ENCODE measurements around the gene DOHH.
"Not testable (repeated sequence)": the region's sequence is repeated elsewhere in the genome, so short reads cannot be mapped to it uniquely, and the experiment has no call there.

Gene DOHH

GRCh38 chr19:3456925-3457527, 43.4 kb downstream of the DOHH start:
- DNase-seq, result no peak

DNA sequence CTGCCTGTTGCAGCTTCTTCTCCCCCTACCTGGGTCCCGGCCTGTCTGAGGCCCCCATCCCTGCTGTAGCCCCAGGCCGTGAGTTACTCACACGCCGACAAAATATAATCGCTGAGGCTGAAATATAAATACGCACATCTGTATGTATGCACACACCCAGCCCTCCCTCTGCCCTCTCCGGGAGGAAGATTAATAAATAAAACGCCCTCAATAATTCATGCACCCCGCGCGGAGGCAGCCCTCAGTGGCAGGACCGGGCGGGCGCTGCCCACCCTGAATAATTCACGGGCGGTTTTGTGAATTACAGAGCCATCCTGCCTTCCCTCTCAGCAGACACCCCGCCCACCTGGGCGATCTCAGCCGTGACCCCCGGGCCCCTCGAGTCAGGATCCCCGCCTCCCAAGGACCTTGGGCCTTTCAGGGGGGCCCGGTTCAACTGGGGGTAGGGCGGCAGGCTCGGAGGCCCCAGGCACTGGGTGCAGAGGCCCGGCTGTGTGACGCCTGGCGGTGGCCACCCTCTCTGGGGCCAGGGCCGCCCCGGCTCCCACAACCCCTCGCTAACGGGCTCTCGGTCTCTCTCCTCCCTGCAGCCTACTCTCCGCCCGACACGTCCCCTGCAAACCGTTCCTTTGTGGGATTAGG, 44.4 kb downstream of the DOHH start:
- no peak for DNase-seq

- DNase-seq, result no peak
These were observed 45.0 kb downstream of the DOHH start for GRCh38 chr19:3455393-3455955.

DNA sequence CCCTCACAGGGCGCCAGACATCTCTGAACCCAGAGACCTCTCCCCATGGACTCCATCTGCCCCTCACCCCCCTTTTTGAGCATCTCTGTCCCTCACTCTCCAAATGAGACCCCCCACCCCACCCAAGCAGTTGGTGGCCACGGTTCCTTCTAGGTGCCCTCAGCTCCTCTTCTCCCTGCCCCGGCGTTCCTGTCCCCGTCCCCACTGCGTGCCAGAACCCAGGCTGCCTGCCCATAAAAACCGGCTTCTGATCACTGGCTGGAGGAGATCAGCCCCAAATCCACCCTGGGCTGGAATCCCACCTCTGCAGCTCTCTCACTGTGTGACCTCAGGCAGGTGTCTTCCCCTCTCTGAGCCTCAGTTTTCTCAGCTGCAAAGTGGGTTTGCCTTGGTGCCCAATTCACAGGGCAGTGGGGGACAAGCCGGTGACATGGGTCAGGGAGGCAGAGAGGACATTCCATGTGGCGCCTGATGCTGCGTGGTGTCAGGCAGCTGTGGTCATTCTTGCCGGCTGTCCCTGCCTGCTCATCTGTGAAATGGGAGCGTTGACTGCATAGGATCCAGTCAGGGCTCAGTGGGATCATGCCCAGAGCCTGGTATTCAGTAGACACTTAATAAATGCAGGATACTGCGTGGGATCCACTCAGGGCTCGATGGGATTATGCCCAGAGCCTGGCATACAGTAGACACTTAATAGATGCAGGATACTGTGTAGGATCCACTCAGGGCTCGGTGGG, 45.6 kb downstream of the DOHH start:
- no peak for DNase-seq

DNA sequence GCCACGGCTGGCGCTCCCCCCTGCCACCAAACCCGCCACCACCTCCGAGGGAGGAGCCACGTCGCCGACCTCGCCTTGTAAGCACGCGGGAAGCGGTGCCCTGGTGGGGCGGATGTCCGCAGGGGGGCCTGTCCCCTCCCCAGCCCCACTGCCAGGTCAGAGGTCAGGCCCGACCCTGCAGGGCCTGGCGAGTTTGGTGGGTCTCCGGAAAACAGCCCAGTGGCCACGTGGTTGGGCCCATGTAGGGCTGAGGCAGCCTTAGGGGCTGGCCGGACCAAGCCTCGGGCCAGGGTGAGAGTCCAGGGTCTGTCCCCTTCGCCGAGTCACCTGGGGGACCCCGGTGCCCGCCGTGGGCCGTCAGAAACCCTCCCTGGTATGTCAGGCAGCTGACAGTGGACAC, 46.6 kb downstream of the DOHH start:
- DNase-seq, result no peak

GRCh38 chr19:3452942-3453214, 47.6 kb downstream of the DOHH start:
- DNase-seq, result not testable (repeated sequence)

DNA sequence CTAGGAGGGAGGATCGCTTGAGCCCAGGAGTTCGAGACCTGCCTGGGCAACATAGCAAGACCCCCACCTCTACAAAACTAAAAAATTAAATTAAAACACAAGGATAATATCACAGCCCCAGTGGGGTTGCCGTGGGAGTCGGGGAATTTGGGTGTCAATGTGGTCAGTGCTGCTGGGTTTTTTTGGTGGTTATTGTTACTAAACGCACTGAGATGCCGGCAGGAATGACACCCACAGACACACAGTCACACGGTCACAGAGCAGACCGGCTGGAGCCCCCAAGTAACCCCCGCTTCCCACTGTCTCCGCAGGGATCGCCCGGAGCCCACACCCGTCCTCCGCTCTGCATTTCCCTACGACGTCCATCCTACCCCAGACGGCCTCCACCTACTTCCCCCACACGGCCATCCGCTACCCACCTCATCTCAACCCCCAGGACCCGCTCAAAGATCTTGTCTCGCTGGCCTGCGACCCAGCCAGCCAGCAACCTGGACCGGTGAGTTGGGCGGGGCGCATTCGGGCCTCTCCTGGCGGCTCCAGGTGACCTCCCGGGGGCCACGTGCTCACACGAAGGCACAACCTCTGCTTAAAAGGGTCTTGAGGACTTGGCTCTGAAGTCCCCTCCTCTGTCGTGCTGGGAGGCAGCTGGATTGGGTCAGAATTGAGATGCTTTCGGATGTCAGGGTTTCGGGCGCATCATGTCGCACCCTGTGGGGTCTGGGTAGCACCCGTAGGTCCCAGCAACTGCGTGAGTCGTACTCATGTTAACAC, 48.1 kb downstream of the DOHH start:
- no peak for DNase-seq

- DNase-seq, result no peak
These were observed 49.0 kb downstream of the DOHH start for GRCh38 chr19:3451451-3451866.

GRCh38 chr19:3450796-3451411, 49.6 kb downstream of the DOHH start:
- DNase-seq, result peak; percentile 100

DNA sequence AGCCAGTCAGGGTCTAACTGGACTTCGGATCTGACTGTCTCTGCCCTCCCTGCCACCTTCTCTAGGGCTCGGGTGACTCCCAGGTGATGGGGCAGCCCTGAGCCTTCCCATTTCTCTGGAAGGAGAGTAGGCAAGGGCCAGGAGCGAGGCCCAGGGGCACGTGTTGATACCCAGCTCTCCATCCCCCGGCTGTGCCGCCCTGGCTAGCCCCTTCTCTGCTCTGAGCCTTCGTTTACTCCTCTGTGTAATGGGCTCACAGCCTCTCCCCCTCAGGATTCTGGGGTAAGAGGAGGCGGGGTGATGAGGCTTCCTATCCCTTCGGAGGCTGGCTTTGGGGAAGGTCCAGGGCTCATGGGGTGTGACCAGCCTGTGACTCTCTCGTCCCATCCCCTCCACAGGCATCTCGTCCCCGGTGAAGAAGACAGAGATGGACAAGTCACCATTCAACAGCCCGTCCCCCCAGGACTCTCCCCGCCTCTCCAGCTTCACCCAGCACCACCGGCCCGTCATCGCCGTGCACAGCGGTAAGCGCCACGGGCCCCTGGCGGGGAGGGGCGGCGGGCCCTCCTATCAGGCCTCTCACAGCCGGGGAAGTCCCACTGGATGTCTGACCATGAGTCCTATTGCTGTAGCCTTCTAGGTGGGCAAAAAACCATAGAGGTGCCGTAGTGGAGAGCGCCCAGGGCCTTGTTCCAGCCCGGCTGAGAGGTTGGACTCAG, 51.7 kb downstream of the DOHH start:
- DNase-seq, result no peak

DNA sequence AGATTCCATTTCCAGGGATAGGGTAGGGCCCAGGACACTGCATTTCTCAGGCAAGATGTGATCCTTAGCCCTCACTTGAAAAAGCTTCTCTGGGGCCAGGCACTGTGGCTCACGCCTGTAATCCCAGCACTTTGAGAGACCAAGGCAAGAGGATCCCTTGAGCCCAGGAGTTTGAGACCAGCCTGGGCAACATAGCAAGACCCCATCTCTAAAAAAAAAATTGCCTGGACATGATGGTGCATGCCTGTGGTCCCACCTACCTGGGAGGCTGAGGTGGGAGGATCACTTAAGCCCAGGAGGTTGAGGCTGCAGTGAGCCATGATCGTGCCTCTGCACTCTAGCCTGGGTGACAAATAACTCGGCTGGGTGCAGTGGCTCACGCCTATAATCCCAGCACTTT, 53.8 kb downstream of the DOHH start:
- DNase-seq, result not testable (repeated sequence)

DNA sequence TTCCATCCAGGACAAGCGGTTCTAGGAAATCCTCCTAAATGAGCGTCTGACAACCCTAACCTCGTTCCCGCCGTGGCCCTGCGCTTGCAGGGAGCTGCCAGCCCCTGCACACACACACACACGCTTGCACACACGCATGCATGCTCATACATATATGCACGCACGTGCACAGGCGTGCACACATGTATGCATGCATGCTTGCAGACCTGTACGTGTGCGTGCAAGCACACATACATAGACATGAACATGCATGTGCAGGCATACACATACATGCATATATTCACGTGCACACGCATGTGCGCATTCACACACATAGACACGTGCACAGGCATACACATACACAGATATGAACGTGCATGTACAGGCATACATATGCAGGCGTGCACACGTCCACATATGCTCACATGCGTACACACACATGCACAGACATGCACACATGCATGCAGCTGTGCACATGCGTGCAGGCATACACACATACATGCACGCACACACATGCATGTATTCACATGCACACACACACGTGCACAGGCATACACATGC, 55.7 kb downstream of the DOHH start:
- DNase-seq, result no peak

- DNase-seq, result peak; percentile 35
These were observed 56.4 kb downstream of the DOHH start for GRCh38 chr19:3443840-3444694.

DNA sequence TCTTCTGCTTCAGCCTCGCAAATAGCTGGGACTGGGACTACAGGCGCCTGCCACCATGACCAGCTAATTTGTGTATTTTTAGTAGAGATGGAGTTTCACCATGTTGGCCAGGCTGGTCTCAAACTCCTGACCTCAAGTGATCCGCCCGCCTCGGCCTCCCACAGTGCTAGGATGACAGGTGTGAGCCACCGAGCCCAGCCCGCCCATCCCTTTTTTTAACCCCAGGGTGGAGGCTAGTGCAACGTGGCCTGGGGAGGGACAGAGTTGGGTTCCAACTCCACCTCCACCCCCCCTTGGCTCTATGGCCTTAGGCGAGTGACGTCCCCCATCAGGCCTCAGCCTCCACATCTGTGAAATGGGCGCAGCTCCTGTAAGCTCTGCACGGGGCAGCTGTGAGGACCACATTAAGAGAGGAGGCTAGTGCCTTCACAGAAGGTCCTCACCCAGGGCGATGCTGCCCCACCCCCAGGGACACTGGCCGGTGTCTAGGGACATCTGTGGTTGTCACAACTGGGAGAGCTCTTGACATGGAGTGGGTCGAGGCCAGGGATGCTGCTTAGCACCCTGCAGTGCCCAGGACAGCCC, 57.9 kb downstream of the DOHH start:
- DNase-seq, result no peak

GRCh38 chr19:3441986-3442329, 58.5 kb downstream of the DOHH start:
- no peak for DNase-seq

- no peak for DNase-seq
These were observed 59.1 kb downstream of the DOHH start for GRCh38 chr19:3441089-3441985.
